Activated CD8-positive, alpha-beta T cell treated with anti-CD3 and anti-CD28 coated beads, Interleukin-2, amount 10 ng/mL, durations not matched to agents 7 days and 5 days (primary cell): ENCODE data around the gene CACNA2D4. TPM values are rescaled to one million over a fixed set of nuclear protein-coding genes. Genes with fewer than 3 reads are reported as not detected.

ENCODE experiments used
- ATAC-seq: fragments of 150-1000 bp; cut with Tn5 transposase; one replicate; pipeline ENCODE4 v1.10.0; 2021; ENCODE audit warnings: moderate library complexity
- CTCF ChIA-PET: fragments of 350-600 bp; sonication (Branson Sonifier 250); formaldehyde crosslinking; loops from one replicate; lab custom pipeline; 2021; ENCODE audit warnings: antibody characterized with exemption; lab: Charles Lee
- POLR2A ChIA-PET: fragments of 350-600 bp; sonication (Branson Sonifier 250); formaldehyde crosslinking; loops from one replicate; lab custom pipeline; 2021; ENCODE audit warnings: antibody characterized with exemption; lab: Charles Lee
- DNase-seq: peaks from one replicate; pipeline ENCODE4 v3.0.0-alpha.2; 2020
- H3K27ac Mint-ChIP-seq: one replicate; pipeline ENCODE4 v1.8.0; 2021; ENCODE audit warnings: mild to moderate bottlenecking, mixed read lengths
- H3K27me3 Mint-ChIP-seq: one replicate; pipeline ENCODE4 v1.8.0; 2021; ENCODE audit warnings: low read depth, mixed read lengths
- H3K36me3 Mint-ChIP-seq: one replicate; pipeline ENCODE4 v1.8.0; 2021; ENCODE audit warnings: low read depth, mixed read lengths
- H3K4me1 Mint-ChIP-seq: one replicate; pipeline ENCODE4 v1.8.0; 2021; ENCODE audit warnings: low read depth, mixed read lengths
- H3K4me3 Mint-ChIP-seq: one replicate; pipeline ENCODE4 v1.8.0; 2021; ENCODE audit warnings: mild to moderate bottlenecking, mixed read lengths
- H3K9me3 Mint-ChIP-seq: one replicate; pipeline ENCODE4 v1.8.0; 2022; ENCODE audit warnings: mixed read lengths; ENCODE audit not compliant: insufficient read depth
- total RNA-seq, 2 experiments: library from RNA; stranded (reverse); gene quantifications; one replicate each; pipeline ENCODE4 v1.2.3, GENCODE V29; 2021

CACNA2D4 gene
- total RNA-seq, 2 experiments from 2014 or later, result 6.8 to 7.0 TPM

DNA sequence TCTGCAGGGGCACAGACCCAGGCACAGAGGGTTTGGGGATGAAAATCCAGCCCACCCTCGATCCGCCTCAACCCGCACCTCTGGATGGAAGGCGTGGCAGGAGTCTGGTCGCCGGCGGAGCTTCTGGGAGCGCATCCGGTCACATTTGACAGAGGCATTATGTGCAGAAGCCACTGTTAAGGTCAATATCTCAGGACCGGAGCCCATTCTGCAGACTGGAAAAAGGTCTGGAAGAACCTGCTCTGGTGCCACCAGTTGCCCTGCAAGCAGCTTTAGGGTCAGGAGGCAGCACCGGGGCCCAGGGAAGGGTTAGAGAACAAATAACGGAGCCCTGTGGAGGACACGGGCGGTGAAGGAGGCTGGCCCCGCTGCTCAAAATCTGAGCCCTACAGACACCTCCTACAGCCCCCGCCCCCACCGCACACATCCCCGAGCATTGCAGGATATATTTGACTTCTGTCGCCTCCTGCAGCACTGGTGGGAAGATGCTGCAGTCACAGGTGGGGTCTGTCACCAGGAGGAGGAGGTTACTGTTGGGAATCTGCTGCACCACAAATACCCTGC is 123.1 kb downstream of the CACNA2D4 start:
- DNase-seq, result no peak
- Mint-ChIP-seq H3K27me3 (no peaks in the 10 kb centered on the region), H3K4me1 (peaks cover 33% of the 10 kb centered on the region), H3K36me3 (no peaks in the 10 kb centered on the region), H3K4me3 (peak overlapping the region; percentile 86), H3K27ac (peak overlapping the region; percentile 74), H3K9me3 (no peaks in the 10 kb centered on the region)
- CTCF ChIA-PET, result interaction anchor here (0.6 to 16.0 kb wide), 13 partner anchors 18 to 319 kb away, joined by 3 to 491 read pairs (median 4); no protein-coding TSS in a partner anchor
- no peak for ATAC-seq
- POLR2A ChIA-PET, result interaction anchor here (0.5 to 1.0 kb wide), 3 partner anchors 103 to 145 kb away, joined by 3 to 7 read pairs (median 3); no protein-coding TSS in a partner anchor

DNA sequence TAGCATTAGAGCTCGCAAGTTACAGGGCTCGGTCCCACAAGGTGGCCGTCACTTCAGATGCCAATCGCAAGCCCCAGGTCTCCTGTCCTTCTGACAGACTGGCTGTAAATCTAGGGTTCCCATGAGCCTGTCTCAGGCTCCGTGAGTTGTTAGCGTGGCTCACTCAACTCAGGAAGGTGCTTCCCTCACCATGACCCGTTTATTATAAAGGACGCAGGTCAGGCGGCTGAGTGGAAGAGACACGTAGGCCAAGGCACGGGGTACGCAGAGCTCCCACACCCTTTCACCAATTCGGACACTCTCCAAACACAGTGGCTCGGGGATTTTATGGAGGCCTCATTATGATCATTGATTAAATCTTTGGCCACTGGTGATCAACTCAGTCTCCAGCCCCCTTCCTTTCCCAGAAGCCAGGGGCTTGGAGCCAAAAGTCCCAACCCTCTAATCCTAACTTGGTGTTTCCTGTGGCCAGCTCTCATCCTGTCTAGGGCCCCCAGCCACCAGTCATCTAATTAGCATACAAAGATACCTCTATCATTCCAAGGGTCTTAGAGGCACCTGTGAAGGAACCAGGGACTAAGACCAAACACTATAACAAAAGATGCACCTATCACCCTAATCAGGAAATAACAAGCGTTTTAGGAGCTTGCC is 123.9 kb downstream of the CACNA2D4 start:
- ChIA-PET CTCF (interaction anchor here (0.9 to 16.0 kb wide), 5 partner anchors 144 to 252 kb away, joined by 3 to 491 read pairs (median 5); no protein-coding TSS in a partner anchor), POLR2A (no interaction called here)
- no peaks in the 10 kb centered on the region for H3K9me3 Mint-ChIP-seq
- no peak overlapping the region for H3K27ac Mint-ChIP-seq
- ATAC-seq (no peak), DNase-seq (no peak)
- no peaks in the 10 kb centered on the region for H3K36me3 Mint-ChIP-seq
- H3K27me3 Mint-ChIP-seq, result no peaks in the 10 kb centered on the region
- H3K4me3 Mint-ChIP-seq, result no peak overlapping the region
- peaks cover 35% of the 10 kb centered on the region for H3K4me1 Mint-ChIP-seq

DNA sequence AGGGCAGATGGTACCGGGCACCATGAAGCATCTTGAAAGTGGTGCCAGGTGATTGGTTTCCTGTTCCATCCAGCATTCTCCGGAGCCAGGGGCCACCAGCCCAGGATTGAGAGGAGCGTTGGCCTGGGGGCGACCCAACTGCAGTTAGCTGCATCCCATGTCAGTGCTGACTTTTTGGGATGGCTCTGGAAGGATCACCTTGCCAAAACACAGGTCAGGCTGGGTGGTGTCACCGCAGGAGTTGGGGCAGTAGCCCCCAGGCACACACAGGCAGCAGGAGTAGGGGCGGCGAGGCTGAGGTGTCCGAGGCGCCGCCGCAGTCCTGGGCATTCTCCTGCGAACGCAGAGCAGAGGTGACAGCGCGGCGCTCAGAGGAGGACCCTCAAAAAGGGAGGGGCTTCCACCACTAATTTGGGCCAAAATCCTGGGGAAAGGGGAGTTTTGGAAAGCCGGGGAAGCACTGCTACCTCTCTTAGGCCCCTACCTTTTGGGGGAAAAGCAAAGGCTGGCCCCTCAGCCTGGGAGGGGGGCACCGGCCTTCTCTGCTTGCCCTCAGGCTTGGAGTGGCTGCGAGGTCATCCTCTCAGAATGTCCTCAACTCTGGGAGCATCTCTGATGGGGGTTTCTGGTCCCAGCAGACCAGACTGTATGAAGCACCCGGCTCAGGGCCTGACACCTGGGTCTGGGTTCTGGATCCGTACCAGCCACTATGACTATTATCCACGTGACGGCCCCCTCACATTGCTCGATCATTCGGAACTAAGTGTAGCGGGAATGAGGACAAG is 124.8 kb downstream of the CACNA2D4 start:
- Mint-ChIP-seq H3K27me3 (no peaks in the 10 kb centered on the region), H3K36me3 (peaks cover 1% of the 10 kb centered on the region), H3K9me3 (no peaks in the 10 kb centered on the region), H3K4me3 (no peak overlapping the region), H3K27ac (no peak overlapping the region), H3K4me1 (peaks cover 35% of the 10 kb centered on the region)
- POLR2A ChIA-PET, result no interaction called here
- ATAC-seq (no peak), DNase-seq (no peak)
- CTCF ChIA-PET, result interaction anchor here (0.9 to 16.0 kb wide), 6 partner anchors 143 to 253 kb away, joined by 3 to 491 read pairs (median 92); no protein-coding TSS in a partner anchor

DNA sequence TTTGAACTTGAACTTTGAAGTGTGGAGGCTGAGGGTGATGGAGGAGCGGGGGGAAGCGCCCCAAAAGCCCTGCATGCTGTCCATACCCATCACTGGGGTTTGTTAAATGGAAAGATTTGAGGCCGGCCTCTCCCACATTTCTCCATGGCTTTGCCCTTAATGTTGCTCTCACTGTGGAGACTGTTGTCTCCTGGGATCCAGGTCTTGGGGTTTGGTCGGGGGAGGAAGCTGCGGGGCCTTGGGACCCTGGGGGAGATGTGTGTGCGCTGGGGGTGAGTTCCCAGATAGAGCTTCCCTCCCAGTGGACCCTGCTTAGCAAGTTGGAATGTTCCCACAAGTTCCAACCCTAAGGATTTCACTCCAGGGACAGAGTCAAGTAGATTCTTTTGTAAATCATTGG is 126.0 kb downstream of the CACNA2D4 start:
- no peak for ATAC-seq
- peaks cover 3% of the 10 kb centered on the region for H3K36me3 Mint-ChIP-seq
- H3K27ac Mint-ChIP-seq, result no peak overlapping the region

DNA sequence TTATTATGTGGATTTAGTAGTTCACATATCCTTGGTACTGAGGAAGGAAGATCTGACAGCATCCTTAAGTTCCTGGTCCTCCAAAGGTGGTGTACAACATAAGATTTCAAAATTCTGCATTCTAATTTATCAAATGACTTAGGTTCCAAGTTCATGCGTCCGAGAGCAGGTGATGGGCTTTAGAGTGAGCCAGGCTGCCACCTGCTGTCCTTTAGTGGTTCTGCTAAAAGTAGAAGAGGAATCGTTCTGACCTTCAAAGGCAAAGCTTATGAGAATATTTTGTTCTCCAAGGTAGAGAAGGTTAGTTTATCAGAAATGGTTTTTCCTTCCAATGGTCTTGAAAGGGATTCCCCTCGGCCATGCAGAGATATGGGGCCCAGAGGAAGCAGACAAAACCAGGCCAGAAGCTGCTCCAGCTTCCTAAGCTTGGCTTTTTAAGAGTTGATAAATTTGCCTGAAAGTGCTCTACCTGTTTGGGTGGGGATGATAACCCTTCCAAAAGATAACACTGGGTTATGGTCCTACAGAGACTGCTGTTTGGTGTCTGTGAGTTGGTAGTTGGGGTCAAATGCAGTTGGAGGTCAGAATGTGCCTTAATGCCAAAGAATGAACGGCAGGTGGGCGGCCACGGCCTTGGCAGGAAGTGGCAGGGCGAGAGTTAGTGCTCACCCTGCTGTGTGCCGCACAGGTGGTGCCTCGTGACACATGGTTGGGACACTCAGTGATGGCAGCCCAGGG is 127.2 kb downstream of the CACNA2D4 start:
- Mint-ChIP-seq H3K27me3 (no peaks in the 10 kb centered on the region), H3K4me1 (peaks cover 33% of the 10 kb centered on the region), H3K9me3 (no peaks in the 10 kb centered on the region), H3K36me3 (peaks cover 9% of the 10 kb centered on the region), H3K4me3 (no peak overlapping the region), H3K27ac (peak overlapping the region; percentile 62)
- CTCF ChIA-PET, result interaction anchor here (0.6 to 16.0 kb wide), 55 partner anchors 8 to 792 kb away, joined by 3 to 491 read pairs (median 5); partner anchors contain the start of genes ADIPOR2, DCP1B and WNT5B
- DNase-seq (peak; percentile 83), ATAC-seq (peak; percentile 28)
- POLR2A ChIA-PET, result interaction anchor here (0.6 to 1.4 kb wide), 7 partner anchors 12 to 171 kb away, joined by 3 to 9 read pairs (median 3); no protein-coding TSS in a partner anchor

More for the DNA sequence above, 126.0 kb downstream of the CACNA2D4 start:
- peaks cover 35% of the 10 kb centered on the region for H3K4me1 Mint-ChIP-seq
- H3K27me3 Mint-ChIP-seq, result no peaks in the 10 kb centered on the region
- no peak overlapping the region for H3K4me3 Mint-ChIP-seq
- ChIA-PET CTCF (interaction anchor here (1.3 to 16.0 kb wide), 8 partner anchors 10 to 161 kb away, joined by 3 to 491 read pairs (median 21); no protein-coding TSS in a partner anchor), POLR2A (no interaction called here)
- H3K9me3 Mint-ChIP-seq, result no peaks in the 10 kb centered on the region
- DNase-seq, result no peak

DNA sequence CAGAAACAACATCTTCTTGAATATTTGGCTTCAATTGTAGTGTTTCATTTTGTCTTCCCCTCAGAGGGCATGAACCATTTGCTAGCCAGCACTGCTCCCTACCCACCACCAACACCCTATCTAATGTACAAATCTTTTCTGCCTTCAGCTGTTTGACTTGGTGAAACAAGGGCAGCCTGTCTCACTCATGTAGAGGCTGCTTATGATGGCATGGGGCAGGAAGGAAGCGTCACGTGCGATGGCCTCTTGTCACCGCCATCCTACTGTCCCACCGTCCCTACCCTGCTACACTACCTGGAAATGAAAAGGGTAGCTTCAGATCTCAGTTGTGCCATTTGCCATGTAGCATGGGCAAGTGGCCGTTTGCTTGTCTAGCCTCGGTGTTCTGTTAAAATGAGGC is 128.0 kb downstream of the CACNA2D4 start:
- no peak overlapping the region for H3K4me3 Mint-ChIP-seq

DNA sequence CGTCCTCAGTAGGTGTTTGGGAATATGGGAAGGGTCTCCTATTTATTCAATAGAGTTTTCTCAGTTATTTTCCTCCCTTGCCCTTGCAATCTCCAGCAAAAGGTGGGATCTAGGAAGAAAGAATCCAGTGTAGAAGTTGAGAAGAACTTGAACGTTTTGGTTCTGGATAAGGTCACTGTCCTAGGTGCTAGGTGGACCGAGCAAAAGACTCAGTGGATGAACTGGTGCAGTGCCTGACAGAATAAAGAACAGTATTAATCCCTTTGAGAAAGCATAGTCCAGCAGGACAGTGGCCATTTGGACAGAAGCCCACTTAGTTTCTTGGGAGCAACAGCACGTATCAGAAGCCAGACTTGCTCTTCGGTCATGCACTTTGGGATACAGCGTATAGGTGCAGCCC is 130.7 kb downstream of the CACNA2D4 start:
- DNase-seq, result no peak
- H3K27ac Mint-ChIP-seq, result no peak overlapping the region
- no peak overlapping the region for H3K4me3 Mint-ChIP-seq
- CTCF ChIA-PET, result interaction anchor here (1.1 to 16.0 kb wide), 5 partner anchors 70 to 153 kb away, joined by 3 to 491 read pairs (median 6); no protein-coding TSS in a partner anchor
- H3K36me3 Mint-ChIP-seq, result peaks cover 16% of the 10 kb centered on the region
- H3K9me3 Mint-ChIP-seq, result no peaks in the 10 kb centered on the region
- POLR2A ChIA-PET, result no interaction called here
- H3K4me1 Mint-ChIP-seq, result peaks cover 23% of the 10 kb centered on the region
- no peak for ATAC-seq
- no peaks in the 10 kb centered on the region for H3K27me3 Mint-ChIP-seq

More for the DNA sequence above, 128.0 kb downstream of the CACNA2D4 start:
- no peak for ATAC-seq
- H3K27me3 Mint-ChIP-seq, result no peaks in the 10 kb centered on the region
- DNase-seq, result no peak
- H3K4me1 Mint-ChIP-seq, result peaks cover 28% of the 10 kb centered on the region
- H3K9me3 Mint-ChIP-seq, result no peaks in the 10 kb centered on the region
- peaks cover 14% of the 10 kb centered on the region for H3K36me3 Mint-ChIP-seq
- ChIA-PET POLR2A (interaction anchor here (0.5 to 1.4 kb wide), 5 partner anchors 11 to 156 kb away, joined by 3 to 9 read pairs (median 3); no protein-coding TSS in a partner anchor), CTCF (interaction anchor here (0.7 to 16.0 kb wide), 37 partner anchors 8 to 673 kb away, joined by 3 to 491 read pairs (median 6); partner anchors contain the start of genes ADIPOR2, DCP1B and WNT5B)
- H3K27ac Mint-ChIP-seq, result no peak overlapping the region

DNA sequence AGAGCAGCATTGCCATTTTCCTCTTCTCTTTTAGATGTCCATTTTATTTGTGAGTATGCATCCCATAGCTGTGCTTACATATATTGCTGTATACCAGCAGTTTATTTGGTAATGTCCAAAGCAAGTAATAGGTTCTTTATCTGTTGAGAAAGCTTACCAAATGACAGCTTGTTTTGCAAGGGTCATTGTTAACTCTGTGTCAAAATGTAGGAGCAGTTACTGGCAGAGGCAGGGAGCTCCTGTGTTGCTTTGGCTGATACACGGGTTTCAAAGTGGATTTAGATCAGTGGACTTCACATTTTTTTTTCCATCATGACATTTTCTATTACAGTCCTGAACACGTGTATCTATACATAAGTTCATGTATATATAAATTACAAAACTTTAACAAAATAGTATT is 136.2 kb downstream of the CACNA2D4 start:
- no peaks in the 10 kb centered on the region for H3K27me3 Mint-ChIP-seq
- no peaks in the 10 kb centered on the region for H3K4me1 Mint-ChIP-seq
- H3K27ac Mint-ChIP-seq, result no peak overlapping the region
- ChIA-PET CTCF (interaction anchor here (2.7 to 16.0 kb wide), 2 partner anchors 9 to 132 kb away, joined by 22 to 491 read pairs; no protein-coding TSS in a partner anchor), POLR2A (no interaction called here)
- no peak overlapping the region for H3K4me3 Mint-ChIP-seq
- H3K9me3 Mint-ChIP-seq, result no peaks in the 10 kb centered on the region
- H3K36me3 Mint-ChIP-seq, result peaks cover 29% of the 10 kb centered on the region
- no peak for ATAC-seq
- DNase-seq, result no peak

DNA sequence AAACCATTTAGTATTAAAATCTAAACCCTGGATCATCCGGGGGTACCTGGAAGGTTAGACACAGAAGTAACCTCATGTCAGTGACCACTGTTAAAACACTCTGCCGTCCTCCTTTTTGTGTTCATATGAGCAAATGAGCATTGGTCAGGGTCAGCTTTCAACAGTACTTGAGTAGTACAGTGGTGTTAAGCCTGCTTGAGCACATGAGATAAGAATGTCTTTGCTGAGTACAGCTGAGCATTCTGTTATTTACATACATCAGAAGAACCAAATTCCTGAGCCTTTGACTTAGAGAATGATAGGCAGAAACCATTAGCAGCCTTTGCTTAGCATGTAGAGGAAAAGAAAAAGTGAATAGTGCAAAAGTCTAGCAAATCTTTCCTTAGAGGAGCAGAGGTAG is 136.7 kb downstream of the CACNA2D4 start:
- Mint-ChIP-seq H3K9me3 (no peaks in the 10 kb centered on the region), H3K27ac (no peak overlapping the region), H3K36me3 (peaks cover 26% of the 10 kb centered on the region), H3K4me3 (no peak overlapping the region), H3K4me1 (no peaks in the 10 kb centered on the region), H3K27me3 (no peaks in the 10 kb centered on the region)
- no peak for ATAC-seq
- no peak for DNase-seq
- CTCF ChIA-PET, result interaction anchor here (2.7 to 16.0 kb wide), 2 partner anchors 10 to 131 kb away, joined by 22 to 491 read pairs; no protein-coding TSS in a partner anchor
- POLR2A ChIA-PET, result no interaction called here

DNA sequence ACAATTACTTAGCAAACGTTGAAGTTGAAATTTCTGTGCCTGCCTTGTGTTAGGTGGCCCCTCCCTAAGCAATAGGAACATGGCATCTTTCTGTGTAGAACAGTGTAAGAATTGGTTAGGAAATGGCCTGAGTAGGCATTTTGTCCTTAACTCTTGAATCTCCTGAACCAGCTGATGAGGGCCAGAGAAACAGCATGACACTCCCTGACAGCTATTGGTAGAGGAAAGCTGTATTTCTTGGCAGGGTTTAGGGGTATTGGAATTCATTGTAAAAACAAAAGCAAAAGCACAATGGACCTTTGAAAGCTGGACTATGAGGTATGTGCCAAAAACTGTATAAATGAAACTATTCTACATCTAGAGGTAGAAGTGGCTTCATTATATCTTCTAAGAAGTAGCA is 138.7 kb downstream of the CACNA2D4 start:
- no peaks in the 10 kb centered on the region for H3K27me3 Mint-ChIP-seq
- no peak for ATAC-seq
- ChIA-PET POLR2A (interaction anchor here (1.3 kb wide), 1 partner anchor 11 kb away, joined by 3 read pairs; no protein-coding TSS in a partner anchor), CTCF (no interaction called here)
- DNase-seq, result no peak
- H3K9me3 Mint-ChIP-seq, result no peaks in the 10 kb centered on the region
- no peaks in the 10 kb centered on the region for H3K4me1 Mint-ChIP-seq
- H3K4me3 Mint-ChIP-seq, result no peak overlapping the region
- H3K36me3 Mint-ChIP-seq, result peaks cover 19% of the 10 kb centered on the region
- no peak overlapping the region for H3K27ac Mint-ChIP-seq
